Astrocyte (in vitro differentiated cells and primary cell): ENCODE results near the gene PTPRM. TPM values are rescaled to one million over a fixed set of nuclear protein-coding genes. Genes with fewer than 3 reads are reported as not detected.
A peak's percentile ranks its signal among the peaks of the same experiment; 100 is the strongest.

Experiments used
- DNase-seq: peaks from one replicate; pipeline ENCODE4 v3.0.0-alpha.2; 2010; ENCODE audit warnings: low read depth
- FAIRE-seq: peaks from 2 replicates; lab custom pipeline; 2011; peaks lifted over from hg19 to GRCh38; lab: Jason Lieb, UNC
- H2AFZ ChIP-seq: 2 replicates; pipeline ENCODE4 v1.6.0; 2012; ENCODE audit warnings: low read depth, low read length, inconsistent platforms
- H3K27ac ChIP-seq: 2 replicates; pipeline ENCODE4 v1.5.1; 2011; ENCODE audit warnings: low read depth, low read length, inconsistent platforms
- H3K27me3 ChIP-seq: 2 replicates; pipeline ENCODE4 v1.6.0; 2011; ENCODE audit warnings: low read length, inconsistent platforms; ENCODE audit not compliant: insufficient read depth
- H3K36me3 ChIP-seq: 2 replicates; pipeline ENCODE4 v1.5.1; 2011; ENCODE audit warnings: low read length, inconsistent platforms; ENCODE audit not compliant: insufficient read depth
- H3K4me1 ChIP-seq: 2 replicates; pipeline ENCODE4 v1.5.1; 2011; ENCODE audit warnings: low read length, inconsistent platforms; ENCODE audit not compliant: insufficient read depth
- H3K4me2 ChIP-seq: 2 replicates; pipeline ENCODE4 v1.6.0; 2012; ENCODE audit warnings: low read length, inconsistent platforms
- H3K4me3 ChIP-seq: 2 replicates; pipeline ENCODE4 v1.5.1; 2011; ENCODE audit warnings: low read depth, mild to moderate bottlenecking, low read length, inconsistent platforms; ENCODE audit not compliant: insufficient read depth
- H3K79me2 ChIP-seq: 2 replicates; pipeline ENCODE4 v1.6.0; 2012; ENCODE audit warnings: mild to moderate bottlenecking, low read length, inconsistent platforms; ENCODE audit not compliant: insufficient read depth
- H3K9ac ChIP-seq: 2 replicates; pipeline ENCODE4 v1.6.0; 2012; ENCODE audit warnings: mild to moderate bottlenecking, low read length, inconsistent platforms
- H3K9me3 ChIP-seq: 2 replicates; pipeline ENCODE4 v1.5.1; 2012; ENCODE audit warnings: low read depth, mild to moderate bottlenecking, low read length, inconsistent platforms; ENCODE audit not compliant: insufficient read depth
- H4K20me1 ChIP-seq: 2 replicates; pipeline ENCODE4 v1.6.0; 2012; ENCODE audit warnings: low read length, inconsistent platforms; ENCODE audit not compliant: insufficient read depth
- H3K27ac Mint-ChIP-seq: one replicate; pipeline ENCODE4 v1.8.0; 2021; ENCODE audit warnings: mild to moderate bottlenecking, mixed read lengths; ENCODE audit not compliant: unreplicated experiment
- H3K27me3 Mint-ChIP-seq: one replicate; pipeline ENCODE4 v1.8.0; 2021; ENCODE audit warnings: low read depth, mixed read lengths; ENCODE audit not compliant: unreplicated experiment
- H3K36me3 Mint-ChIP-seq: one replicate; pipeline ENCODE4 v1.8.0; 2021; ENCODE audit warnings: low read depth, mixed read lengths; ENCODE audit not compliant: unreplicated experiment
- H3K4me1 Mint-ChIP-seq: one replicate; pipeline ENCODE4 v1.8.0; 2021; ENCODE audit warnings: low read depth, mixed read lengths; ENCODE audit not compliant: unreplicated experiment
- H3K4me3 Mint-ChIP-seq: one replicate; pipeline ENCODE4 v1.8.0; 2021; ENCODE audit warnings: mild to moderate bottlenecking, moderate library complexity, mixed read lengths; ENCODE audit not compliant: unreplicated experiment
- H3K9me3 Mint-ChIP-seq: one replicate; pipeline ENCODE4 v1.8.0; 2021; ENCODE audit warnings: mild to moderate bottlenecking, mixed read lengths; ENCODE audit not compliant: unreplicated experiment
- CTCF ChIP-seq: IDR thresholded peaks from 2 replicates; pipeline ENCODE4 v1.5.1; 2011; ENCODE audit warnings: low read depth, mild to moderate bottlenecking, inconsistent platforms, low read length, moderate library complexity; ENCODE audit not compliant: insufficient read depth
- EZH2 ChIP-seq: IDR thresholded peaks from 2 replicates; pipeline ENCODE4 v1.6.1; 2012; ENCODE audit warnings: mild to moderate bottlenecking, low read length, inconsistent platforms; ENCODE audit not compliant: insufficient read depth
- total RNA-seq: library from RNA; stranded (reverse); gene quantifications from 2 replicates; pipeline ENCODE4 v1.2.1, GENCODE V29; 2021

The PTPRM gene
- total RNA-seq, 1 donor from 2014 or later: 59.6 TPM

DNA sequence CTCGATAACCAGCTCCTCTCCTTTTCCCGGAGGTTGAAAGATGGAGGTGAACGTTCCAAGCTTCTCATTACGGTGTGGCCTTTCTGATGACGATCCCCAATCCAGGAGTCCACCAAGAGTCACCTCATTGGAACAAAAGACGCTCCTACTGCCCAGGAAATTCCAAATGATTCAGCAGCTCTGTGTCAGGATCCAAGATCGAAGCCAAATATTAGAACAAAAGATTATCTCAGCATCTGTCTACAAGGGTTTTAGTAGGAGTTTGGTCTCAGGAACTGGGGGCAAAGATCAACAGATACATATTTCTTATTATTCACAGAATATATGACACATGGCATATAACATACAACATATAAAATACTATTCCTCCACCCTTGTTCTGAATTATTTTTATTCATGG is 881.0 kb downstream of the PTPRM start:
- Histone ChIP-seq H3K4me1 (no peaks in the 10 kb centered on the region), H2AFZ (peak overlapping the region; percentile 33), H3K4me3 (no peak overlapping the region), H3K4me2 (peak overlapping the region; percentile 47), H3K9me3 (no peaks in the 10 kb centered on the region), H3K36me3 (no peaks in the 10 kb centered on the region), H3K79me2 (no peaks in the 10 kb centered on the region), H3K27me3 (no peaks in the 10 kb centered on the region), H4K20me1 (no peaks in the 10 kb centered on the region), H3K9ac (no peak overlapping the region), H3K27ac (no peak overlapping the region)
- TF ChIP-seq CTCF: no peak
- TF ChIP-seq EZH2: no peak
- no peak for FAIRE-seq
- no peak overlapping the region for H3K27ac Mint-ChIP-seq
- H3K36me3 Mint-ChIP-seq: no peaks in the 10 kb centered on the region
- no peaks in the 10 kb centered on the region for H3K9me3 Mint-ChIP-seq
- no peak for DNase-seq
- H3K4me1 Mint-ChIP-seq: no peaks in the 10 kb centered on the region
- no peak overlapping the region for H3K4me3 Mint-ChIP-seq
- H3K27me3 Mint-ChIP-seq: no peaks in the 10 kb centered on the region

- Mint-ChIP-seq H3K4me1 (no peaks in the 10 kb centered on the region), H3K27me3 (peaks cover 2% of the 10 kb centered on the region), H3K36me3 (no peaks in the 10 kb centered on the region), H3K4me3 (no peak overlapping the region), H3K27ac (no peak overlapping the region), H3K9me3 (no peaks in the 10 kb centered on the region)
- no peaks in the 10 kb centered on the region for H3K27me3 ChIP-seq
- no peaks in the 10 kb centered on the region for H3K79me2 ChIP-seq
- no peaks in the 10 kb centered on the region for H3K4me1 ChIP-seq
- no peaks in the 10 kb centered on the region for H4K20me1 ChIP-seq
- TF ChIP-seq EZH2 (no peak), CTCF (no peak)
- no peak for FAIRE-seq
- H3K27ac ChIP-seq: no peak overlapping the region
- no peaks in the 10 kb centered on the region for H3K9me3 ChIP-seq
- no peak overlapping the region for H2AFZ ChIP-seq
- H3K4me3 ChIP-seq: no peak overlapping the region
- DNase-seq: no peak
- H3K4me2 ChIP-seq: no peak overlapping the region
- no peaks in the 10 kb centered on the region for H3K36me3 ChIP-seq
- no peak overlapping the region for H3K9ac ChIP-seq
Measured at GRCh38 chr18:8450013-8450412, 882.9 kb downstream of the PTPRM start.

GRCh38 chr18:8450898-8451665 is 884.0 kb downstream of the PTPRM start:
- FAIRE-seq: no peak
- DNase-seq: no peak
- no peak overlapping the region for H3K27ac Mint-ChIP-seq
- H2AFZ ChIP-seq: no peak overlapping the region
- no peaks in the 10 kb centered on the region for H3K9me3 ChIP-seq
- H3K4me3 ChIP-seq: no peak overlapping the region
- H3K27ac ChIP-seq: no peak overlapping the region
- no peaks in the 10 kb centered on the region for H3K36me3 Mint-ChIP-seq
- no peaks in the 10 kb centered on the region for H3K4me1 Mint-ChIP-seq
- no peaks in the 10 kb centered on the region for H4K20me1 ChIP-seq
- TF ChIP-seq EZH2: no peak
- no peak for TF ChIP-seq CTCF
- no peaks in the 10 kb centered on the region for H3K79me2 ChIP-seq
- H3K9me3 Mint-ChIP-seq: no peaks in the 10 kb centered on the region
- H3K36me3 ChIP-seq: no peaks in the 10 kb centered on the region
- no peak overlapping the region for H3K4me2 ChIP-seq
- no peak overlapping the region for H3K4me3 Mint-ChIP-seq
- no peak overlapping the region for H3K9ac ChIP-seq
- H3K27me3 Mint-ChIP-seq: peaks cover 6% of the 10 kb centered on the region
- H3K27me3 ChIP-seq: no peaks in the 10 kb centered on the region
- H3K4me1 ChIP-seq: no peaks in the 10 kb centered on the region
